SK-N-SH (cell line): ENCODE data around the gene ROM1. TPM values are rescaled to one million over a fixed set of nuclear protein-coding genes. Genes with fewer than 3 reads are reported as not detected.
"Not testable (repeated sequence)": the region's sequence is repeated elsewhere in the genome, so short reads cannot be mapped to it uniquely, and the experiment has no call there.

Experiments used
- CTCF ChIA-PET: fragments of 300-600, 350-600 bp; formaldehyde crosslinking; extraction: SDS; loops from one replicate; lab custom pipeline; 2021; lab: Yijun Ruan, JAX
- POLR2A ChIA-PET: fragments of 350-600 bp; sonication (Branson Sonifier 250); formaldehyde crosslinking; extraction: SDS; loops from one replicate; lab custom pipeline; 2020; ENCODE audit warnings: antibody characterized with exemption, inconsistent platforms; lab: Yijun Ruan, JAX
- DNase-seq: peaks from one replicate; pipeline ENCODE4 v3.0.0; 2012
- H2AFZ ChIP-seq: fragments of 200-600 bp; sonication (generic); 2 replicates; pipeline ENCODE4 v1.8.1; 2016; ENCODE audit warnings: antibody characterized with exemption, mild to moderate bottlenecking, low read depth
- H3F3A ChIP-seq: fragments of 200-600 bp; sonication (generic); replicated peaks from 2 replicates; pipeline ENCODE3; 2016; ENCODE audit warnings: antibody characterized with exemption, mild to moderate bottlenecking; ENCODE audit not compliant: insufficient read depth
- H3K27ac ChIP-seq, 2 experiments: fragments of 200-500 bp in 1 of 2; fragments of 200-600 bp in 1 of 2; sonication (Bioruptor generic) in 1 of 2; sonication (generic), shearing (Covaris generic) in 1 of 2; 2 replicates each; pipeline versions ENCODE4 v1.5.1 to v1.6.1; 2014 to 2016; ENCODE audit warnings: low read depth in 2 of 2, inconsistent platforms in 1 of 2, low read length in 1 of 2, mild to moderate bottlenecking in 1 of 2, mixed read lengths in 1 of 2
- H3K27me3 ChIP-seq: fragments of 200-600 bp; sonication (generic), shearing (Covaris generic); 2 replicates; pipeline ENCODE4 v1.6.1; 2016; ENCODE audit warnings: mixed run types; ENCODE audit not compliant: insufficient read depth
- H3K36me3 ChIP-seq, 2 experiments: fragments of 200-500 bp in 1 of 2; fragments of 200-600 bp in 1 of 2; sonication (Bioruptor generic) in 1 of 2; sonication (generic) in 1 of 2; replicated peaks in 1 of 2; 2 replicates each; pipeline versions ENCODE3 to v1.5.1; 2014 to 2016; ENCODE audit warnings: low read length in 1 of 2, mild to moderate bottlenecking in 1 of 2; ENCODE audit not compliant: insufficient read depth in 2 of 2, control insufficient read depth in 1 of 2
- H3K4me1 ChIP-seq, 2 experiments: fragments of 200-500 bp in 1 of 2; fragments of 200-600 bp in 1 of 2; sonication (Bioruptor generic) in 1 of 2; sonication (generic), shearing (Covaris generic) in 1 of 2; 2 replicates each; pipeline versions ENCODE4 v1.5.1 to v1.6.1; 2014 to 2016; ENCODE audit warnings: low read depth in 1 of 2, low read length in 1 of 2, mixed run types in 1 of 2; ENCODE audit not compliant: insufficient read depth in 2 of 2, control insufficient read depth in 1 of 2
- H3K4me2 ChIP-seq: fragments of 200-600 bp; sonication (generic), shearing (Covaris generic); 2 replicates; pipeline ENCODE4 v1.6.1; 2017; ENCODE audit warnings: mixed run types
- H3K4me3 ChIP-seq, 2 experiments: fragments of 200-500 bp in 1 of 2; fragments of 200-600 bp in 1 of 2; sonication (Bioruptor generic) in 1 of 2; sonication (generic), shearing (Covaris generic) in 1 of 2; 2 replicates each; pipeline versions ENCODE4 v1.5.1 to v1.8.1; 2014 to 2016; ENCODE audit warnings: low read depth in 2 of 2, inconsistent platforms in 1 of 2, low read length in 1 of 2, mild to moderate bottlenecking in 1 of 2, mixed read lengths in 1 of 2, moderate library complexity in 1 of 2
- H3K79me2 ChIP-seq: fragments of 200-600 bp; sonication (generic); 2 replicates; pipeline ENCODE4 v1.8.1; 2017; ENCODE audit warnings: mild to moderate bottlenecking; ENCODE audit not compliant: insufficient read depth
- H3K9ac ChIP-seq: fragments of 200-600 bp; sonication (generic); 2 replicates; pipeline ENCODE4 v1.6.1; 2017; ENCODE audit warnings: mixed run types
- H3K9me2 ChIP-seq: fragments of 200-600 bp; sonication (generic); 2 replicates; pipeline ENCODE4 v1.6.1; 2017; ENCODE audit warnings: mixed run types
- H3K9me3 ChIP-seq: fragments of 200-600 bp; sonication (generic); 2 replicates; pipeline ENCODE4 v1.6.1; 2017; ENCODE audit warnings: mixed run types, mild to moderate bottlenecking, moderate library complexity
- H4K20me1 ChIP-seq: fragments of 200-600 bp; sonication (generic); 2 replicates; pipeline ENCODE4 v1.6.1; 2017; ENCODE audit warnings: mild to moderate bottlenecking, mixed run types; ENCODE audit not compliant: insufficient read depth
- EZH2phosphoT487 ChIP-seq: fragments of 200-600 bp; sonication (generic); IDR thresholded peaks from 2 replicates; pipeline ENCODE4 v1.6.1; 2017; ENCODE audit warnings: low read depth, mixed run types, mild to moderate bottlenecking, antibody characterized with exemption, moderate library complexity, borderline replicate concordance
- FOSL2 ChIP-seq: IDR thresholded peaks from 2 replicates; pipeline ENCODE4 v1.4.0; 2012; ENCODE audit warnings: low read depth, mild to moderate bottlenecking, moderate library complexity, borderline replicate concordance
- FOXJ3 ChIP-seq: sonication (generic); formaldehyde crosslinking; IDR thresholded peaks from 2 replicates; pipeline ENCODE4 v1.5.1; 2020; ENCODE audit warnings: mild to moderate bottlenecking, missing genetic modification reagents
- FOXM1 ChIP-seq: IDR thresholded peaks from 2 replicates; pipeline ENCODE4 v1.4.0; 2012; ENCODE audit warnings: low read depth, mild to moderate bottlenecking
- IRF3 ChIP-seq: fragments of 150-350 bp; IDR thresholded peaks from 2 replicates; pipeline ENCODE4 v1.6.1; 2016; ENCODE audit warnings: mild to moderate bottlenecking, low read depth, low read length
- MAX ChIP-seq: IDR thresholded peaks from 2 replicates; pipeline ENCODE4 v1.4.0; 2012; ENCODE audit warnings: low read depth
- MXI1 ChIP-seq: IDR thresholded peaks from 2 replicates; pipeline ENCODE4 v1.6.1; 2012; ENCODE audit warnings: mild to moderate bottlenecking, low read depth, low read length, improper control_type of control experiment
- NFIC ChIP-seq: IDR thresholded peaks from 2 replicates; pipeline ENCODE4 v1.4.0; 2012; ENCODE audit warnings: borderline replicate concordance
- RCOR1 ChIP-seq: fragments of 150-350 bp; IDR thresholded peaks from 2 replicates; pipeline ENCODE4 v1.6.1; 2017; ENCODE audit warnings: antibody characterized with exemption, low read length
- RXRA ChIP-seq: IDR thresholded peaks from 2 replicates; pipeline ENCODE4 v1.4.0; 2012; ENCODE audit warnings: low read depth, mild to moderate bottlenecking, borderline replicate concordance
- SIN3A ChIP-seq: IDR thresholded peaks from 2 replicates; pipeline ENCODE4 v1.6.1; 2012; ENCODE audit warnings: low read depth, mild to moderate bottlenecking, low read length, moderate library complexity, borderline replicate concordance
- USF2 ChIP-seq: fragments of 150-350 bp; IDR thresholded peaks from 2 replicates; pipeline ENCODE4 v1.6.1; 2017; ENCODE audit warnings: antibody characterized with exemption, low read length, low read depth, borderline replicate concordance
- YY1 ChIP-seq: IDR thresholded peaks from 2 replicates; pipeline ENCODE4 v1.4.0; 2012; ENCODE audit warnings: low read depth, mild to moderate bottlenecking
- whole genome bisulfite sequencing: methylation state at CpG from one replicate; pipeline ENCODE4 v1.1.6; 2017; ENCODE audit warnings: low lambda C conversion rate; 5-methylcytosine and 5-hydroxymethylcytosine counted together
- polyA plus RNA-seq, 3 experiments: library from polyadenylated mRNA; depleted of rRNA; stranded (reverse); fragments of >200 nt; gene quantifications; 2 replicates each; pipeline ENCODE4 v1.2.3, GENCODE V29; 2012

ROM1 gene
- polyA plus RNA-seq, 1 of the 3 experiments (the other 2 are of a cell fraction), result 7.3 TPM

GRCh38 chr11:62615521-62615920 is 2.5 kb downstream of the ROM1 start (continued):
- no peak for TF ChIP-seq RCOR1
- TF ChIP-seq EZH2phosphoT487, result no peak
- no peak for TF ChIP-seq IRF3
- no peak for TF ChIP-seq MXI1

- WGBS, result 100% methylated on average over 4 of the region's 14 CpGs
- H3K9ac ChIP-seq, H3K27ac ChIP-seq, CTCF ChIA-PET, H2AFZ ChIP-seq, H3K36me3 ChIP-seq, DNase-seq, H4K20me1 ChIP-seq, H3K4me3 ChIP-seq, H3K4me2 ChIP-seq, H3K9me2 ChIP-seq, H3K27me3 ChIP-seq, H3K9me3 ChIP-seq: not testable (repeated sequence)
- Histone ChIP-seq H3K79me2 (peaks cover 30% of the 10 kb centered on the region), H3K4me1 (peaks cover 15 to 20% of the 10 kb centered on the region in 2 experiments; a peak in 3 of 4 replicates), H3F3A (peaks cover 32% of the 10 kb centered on the region)
- POLR2A ChIA-PET, result interaction anchor here (1.0 kb wide), 1 partner anchor 49 kb away, joined by 3 read pairs; the partner anchor contains the start of gene CSKMT
Observed at GRCh38 chr11:62616957-62617356, 3.9 kb downstream of the ROM1 start.

- DNase-seq, result no peak
- H3K27me3 ChIP-seq, result no peaks in the 10 kb centered on the region
- no peaks in the 10 kb centered on the region for H3K9me2 ChIP-seq
- 19% methylated on average over 8 of the region's 8 CpGs for WGBS
- peaks cover 7 to 15% of the 10 kb centered on the region in 2 experiments; a peak in 3 of 4 replicates for H3K4me1 ChIP-seq
- H3K36me3 ChIP-seq, result peaks cover 9 to 19% of the 10 kb centered on the region in 2 experiments
- peak overlapping the region; percentile 78 to 86 for H3K27ac ChIP-seq
- peaks cover 35% of the 10 kb centered on the region for H3F3A ChIP-seq
- peak overlapping the region; percentile 87 for H3K9ac ChIP-seq
- H2AFZ ChIP-seq, result peak overlapping the region; percentile 43; the same call in 1 of the 2 replicates
- TF ChIP-seq FOXJ3 (CRISPR knock-in tag) (no peak), FOXM1 (no peak), YY1 (no peak), SIN3A (no peak), MAX (no peak), FOSL2 (no peak), NFIC (no peak), RXRA (no peak), USF2 (no peak)
- H3K79me2 ChIP-seq, result peaks cover 30% of the 10 kb centered on the region
- no peaks in the 10 kb centered on the region for H3K9me3 ChIP-seq
- CTCF ChIA-PET, result interaction anchor here (0.8 to 2.5 kb wide), 12 partner anchors 8 to 226 kb away, joined by 3 to 16 read pairs (median 4); partner anchors contain the start of genes ROM1, TMEM179B and TUT1
- no peaks in the 10 kb centered on the region for H4K20me1 ChIP-seq
- POLR2A ChIA-PET, result interaction anchor here (0.6 to 3.3 kb wide), 15 partner anchors 8 to 220 kb away, joined by 3 to 37 read pairs (median 7); partner anchors contain the start of genes C11orf98, CSKMT, EEF1G and EML3
- H3K4me3 ChIP-seq, result peak overlapping the region; percentile 77 to 92
- peak overlapping the region; percentile 94 for H3K4me2 ChIP-seq
Observed at GRCh38 chr11:62621027-62621566, 8.0 kb downstream of the ROM1 start.
